KBM-7 (cell line): Measurements from ENCODE around the gene PIGH.
"Not testable (repeated sequence)": the region's sequence is repeated elsewhere in the genome, so short reads cannot be mapped to it uniquely, and the experiment has no call there.

Experiments
- DNase-seq: peaks from one replicate; pipeline ENCODE4 v3.0.0-alpha.2; 2015
- in situ Hi-C: fragments of 300-500 bp; cut with MboI; formaldehyde crosslinking; loops from 2 replicates; pipeline ENCODE4 v1.14.3; 2020; ENCODE audit warnings: low sequenced_read_pairs, low pct_unique_long_range_greater_than_20kb, mixed read lengths

PIGH gene

GRCh38 chr14:67599698-67600561 is at the start of gene PIGH:
PIGH (minus strand) TSS chr14:67600268; CDS start chr14:67600203, 65 bp downstream.
- in situ Hi-C loops, result no loop called here
- DNase-seq, result peak; percentile 94

- in situ Hi-C loops, result no loop called here
- DNase-seq, result no peak
Measured at GRCh38 chr14:67646131-67646530, 46.1 kb upstream of the PIGH start.

- DNase-seq, result no peak
- in situ Hi-C loops, result no loop called here
Measured at GRCh38 chr14:67645414-67645813, 45.3 kb upstream of the PIGH start.

- in situ Hi-C loops, result no loop called here
- no peak for DNase-seq
Measured at GRCh38 chr14:67644428-67644827, 44.4 kb upstream of the PIGH start.

GRCh38 chr14:67643713-67644112 is 43.6 kb upstream of the PIGH start:
- DNase-seq, result no peak
- in situ Hi-C loops, result no loop called here

- in situ Hi-C loops, result no loop called here
- DNase-seq, result no peak
Measured at GRCh38 chr14:67641902-67642749, 42.1 kb upstream of the PIGH start.

- no peak for DNase-seq
- in situ Hi-C loops, result no loop called here
Measured at GRCh38 chr14:67641480-67641879, 41.4 kb upstream of the PIGH start.

- in situ Hi-C loops, result no loop called here
- DNase-seq, result no peak
Measured at GRCh38 chr14:67638642-67639041, 38.6 kb upstream of the PIGH start.

- in situ Hi-C loops, result no loop called here
Measured at GRCh38 chr14:67636361-67636919, 36.4 kb upstream of the PIGH start.

GRCh38 chr14:67633451-67634147 is 33.5 kb upstream of the PIGH start:
- DNase-seq, result no peak
- in situ Hi-C loops, result no loop called here

More at GRCh38 chr14:67636361-67636919, 36.4 kb upstream of the PIGH start:
- peak; percentile 13 for DNase-seq

- DNase-seq, result no peak
- in situ Hi-C loops, result no loop called here
Measured at GRCh38 chr14:67630938-67631337, 30.9 kb upstream of the PIGH start.

- in situ Hi-C loops, result no loop called here
- DNase-seq, result no peak
Measured at GRCh38 chr14:67630186-67630585, 30.1 kb upstream of the PIGH start.

GRCh38 chr14:67627519-67627918 is 27.5 kb upstream of the PIGH start:
- no peak for DNase-seq
- in situ Hi-C loops, result no loop called here

GRCh38 chr14:67626131-67626530 is 26.1 kb upstream of the PIGH start:
- DNase-seq, in situ Hi-C loops: not testable (repeated sequence)

GRCh38 chr14:67623114-67623513 is 23.0 kb upstream of the PIGH start:
- DNase-seq, result no peak
- in situ Hi-C loops, result no loop called here

GRCh38 chr14:67622675-67623074 is 22.6 kb upstream of the PIGH start:
- in situ Hi-C loops, result no loop called here
- peak; percentile 78 for DNase-seq

GRCh38 chr14:67620217-67620785 is 20.2 kb upstream of the PIGH start:
- in situ Hi-C loops, result no loop called here
- peak; percentile 26 for DNase-seq

- in situ Hi-C loops, result no loop called here
- peak; percentile 91 for DNase-seq
Measured at GRCh38 chr14:67619446-67620216, 19.6 kb upstream of the PIGH start, which contains the start of gene ARG2. ARG2 (plus strand) TSS chr14:67619920; CDS start chr14:67619978, 58 bp downstream.
